Measurements from ENCODE around the gene TLNRD1. TPM values are rescaled to one million over a fixed set of nuclear protein-coding genes. Genes with fewer than 3 reads are reported as not detected.

Gene TLNRD1
- total RNA-seq, 2 donors from 2014 or later: 19.3 to 25.4 TPM

DNA sequence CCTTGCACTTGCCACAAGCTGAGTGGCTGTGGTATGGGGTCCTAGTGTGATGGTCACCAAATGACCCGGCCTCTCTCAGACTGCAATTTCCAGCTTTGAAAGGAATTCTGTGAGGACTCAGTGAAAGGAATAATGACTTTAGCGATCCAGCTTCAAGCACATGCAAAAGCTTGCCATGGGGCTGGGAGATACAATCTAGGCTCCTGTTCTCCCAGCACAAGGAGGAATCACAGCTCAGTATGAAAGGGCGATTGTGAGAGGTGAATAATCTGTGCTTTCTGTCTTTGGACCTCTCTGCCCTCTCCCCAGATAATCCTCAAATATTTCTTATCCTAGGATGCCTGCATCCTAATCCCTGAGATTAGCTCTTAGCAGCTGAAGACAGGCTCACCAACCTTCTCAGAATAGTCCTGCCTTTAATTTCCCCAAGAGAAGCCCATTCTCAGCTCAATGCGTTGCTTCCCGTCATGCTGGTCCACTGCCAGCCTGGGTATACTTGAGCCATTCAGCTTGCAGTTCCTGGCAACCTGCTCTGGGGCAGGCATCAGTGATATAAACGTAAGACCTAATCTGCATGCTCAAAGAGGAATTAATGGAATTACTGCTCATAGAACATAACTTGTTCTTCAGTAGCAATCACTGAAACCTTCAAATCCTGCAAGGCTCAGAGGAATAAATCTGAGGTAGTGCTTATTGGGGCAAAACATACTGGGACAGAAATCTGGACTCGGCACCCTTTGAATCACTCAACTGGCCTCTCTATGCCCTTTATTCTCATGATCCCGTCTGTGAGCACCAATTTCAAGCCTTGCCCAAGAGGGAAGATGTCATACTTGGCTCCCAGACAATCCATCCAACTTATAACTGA lies 15.1 kb downstream of the TLNRD1 start:
- Histone ChIP-seq H3K4me1 (replicated peaks) (no peaks in the 10 kb centered on the region), H3K9me3 (no peaks in the 10 kb centered on the region), H3K27me3 (replicated peaks; ENCODE audit: insufficient read depth) (no peaks in the 10 kb centered on the region), H3K36me3 (no peaks in the 10 kb centered on the region), H3K27ac (no peak overlapping the region), H3K4me3 (no peak overlapping the region)
- TF ChIP-seq CTCF (IDR thresholded peaks at IDR 0.05): no peak
- no peak for TF ChIP-seq POLR2A (IDR thresholded peaks at IDR 0.05)
- TF ChIP-seq POLR2AphosphoS5 (IDR thresholded peaks at IDR 0.05): no peak
- intact Hi-C loops (cut with DNase I): no loop called here
- DNase-seq (ENCODE audit: low spot score): no peak
- WGBS: 60% methylated on average over 8 of the region's 8 CpGs

DNA sequence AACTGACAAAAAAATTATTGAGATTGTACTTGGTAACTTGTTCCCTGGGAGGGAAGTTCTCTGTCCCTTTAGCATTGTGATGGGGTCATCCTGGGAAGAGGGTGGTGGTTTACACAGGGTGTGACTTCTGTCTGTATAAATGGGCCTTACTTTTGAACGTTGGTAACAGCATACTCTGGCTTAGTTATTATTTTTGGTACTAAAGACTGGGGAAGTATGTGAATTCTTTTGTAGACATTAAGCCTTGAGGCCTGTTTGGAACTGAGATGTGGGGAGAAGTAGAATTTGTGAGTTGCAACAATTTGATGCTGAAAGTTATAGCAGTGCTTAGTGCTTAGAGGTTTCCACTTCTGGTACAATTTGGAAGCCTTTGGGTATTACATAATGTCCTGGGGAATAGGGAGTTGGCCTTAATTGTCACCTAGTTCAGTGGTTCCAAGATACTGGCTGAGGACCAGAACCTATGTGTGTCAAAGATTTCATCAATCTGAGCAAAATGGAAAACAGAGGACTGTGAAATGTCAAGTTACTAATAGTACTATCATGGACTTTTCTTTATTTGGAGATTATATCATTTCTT lies 15.9 kb downstream of the TLNRD1 start:
- no peaks in the 10 kb centered on the region for H3K9me3 ChIP-seq
- no peak for DNase-seq (ENCODE audit: low spot score)
- 52% methylated on average over 1 of the region's 1 CpG for WGBS
- intact Hi-C loops (cut with DNase I): no loop called here
- TF ChIP-seq POLR2AphosphoS5 (IDR thresholded peaks at IDR 0.05): no peak
- no peak for TF ChIP-seq CTCF (IDR thresholded peaks at IDR 0.05)
- no peak for TF ChIP-seq POLR2A (IDR thresholded peaks at IDR 0.05)
- no peak overlapping the region for H3K27ac ChIP-seq
- no peaks in the 10 kb centered on the region for H3K4me1 ChIP-seq (replicated peaks)
- no peaks in the 10 kb centered on the region for H3K36me3 ChIP-seq
- no peaks in the 10 kb centered on the region for H3K27me3 ChIP-seq (replicated peaks; ENCODE audit: insufficient read depth)
- H3K4me3 ChIP-seq: no peak overlapping the region

GRCh38 chr15:81018197-81018596 lies 17.5 kb downstream of the TLNRD1 start:
- no peak for TF ChIP-seq POLR2AphosphoS5 (IDR thresholded peaks at IDR 0.05)
- no peak for TF ChIP-seq CTCF (IDR thresholded peaks at IDR 0.05)
- TF ChIP-seq POLR2A (IDR thresholded peaks at IDR 0.05): no peak
- Histone ChIP-seq H3K4me3 (no peak overlapping the region), H3K36me3 (no peaks in the 10 kb centered on the region), H3K9me3 (no peaks in the 10 kb centered on the region), H3K4me1 (replicated peaks) (no peaks in the 10 kb centered on the region), H3K27me3 (replicated peaks; ENCODE audit: insufficient read depth) (no peaks in the 10 kb centered on the region), H3K27ac (no peak overlapping the region)
- intact Hi-C loops (cut with DNase I): no loop called here
- DNase-seq (ENCODE audit: low spot score): no peak
- 100% methylated on average over 2 of the region's 2 CpGs for WGBS

DNA sequence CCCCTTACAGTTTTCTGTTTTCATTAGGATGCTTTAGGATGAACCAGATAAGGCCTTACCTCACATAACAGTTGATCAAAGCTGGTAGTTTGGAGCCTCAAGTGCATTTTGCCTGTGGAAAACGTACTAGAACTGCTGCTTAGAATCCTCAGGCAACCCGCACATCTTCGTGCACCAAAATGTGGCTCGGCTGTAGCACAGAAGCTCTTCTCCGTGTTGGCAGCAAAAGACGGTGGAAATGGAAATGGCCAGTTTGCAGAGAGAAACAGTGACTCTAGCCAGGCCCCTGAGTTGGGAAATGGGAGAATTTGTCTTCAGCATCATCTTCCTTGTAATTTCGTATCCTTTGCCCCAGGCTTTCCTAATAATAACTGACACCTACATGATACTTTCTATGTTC lies 20.6 kb downstream of the TLNRD1 start:
- WGBS: 86% methylated on average over 7 of the region's 7 CpGs
- intact Hi-C loops (cut with DNase I): no loop called here

More for the DNA sequence above, 20.6 kb downstream of the TLNRD1 start:
- Histone ChIP-seq H3K4me3 (no peak overlapping the region), H3K36me3 (no peaks in the 10 kb centered on the region), H3K27ac (no peak overlapping the region), H3K27me3 (replicated peaks; ENCODE audit: insufficient read depth) (no peaks in the 10 kb centered on the region), H3K4me1 (replicated peaks) (no peaks in the 10 kb centered on the region), H3K9me3 (no peaks in the 10 kb centered on the region)
- TF ChIP-seq CTCF (IDR thresholded peaks at IDR 0.05): no peak
- TF ChIP-seq POLR2AphosphoS5 (IDR thresholded peaks at IDR 0.05): no peak
- TF ChIP-seq POLR2A (IDR thresholded peaks at IDR 0.05): no peak
- no peak for DNase-seq (ENCODE audit: low spot score)
